Endothelial cell (in vitro differentiated cells): Measurements from ENCODE around the gene SPATA25. TPM values are rescaled to one million over a fixed set of nuclear protein-coding genes. Genes with fewer than 3 reads are reported as not detected.

Experiments used
- DNase-seq: peaks from one replicate; pipeline ENCODE4 v3.0.0; 2021; ENCODE audit warnings: low spot score
- H3K27ac Mint-ChIP-seq: one replicate; pipeline ENCODE4 v1.8.0; 2021; ENCODE audit warnings: mixed read lengths, inconsistent platforms; ENCODE audit not compliant: unreplicated experiment
- H3K27me3 Mint-ChIP-seq: one replicate; pipeline ENCODE4 v1.8.0; 2021; ENCODE audit warnings: mild to moderate bottlenecking, moderate library complexity, mixed read lengths, inconsistent platforms; ENCODE audit not compliant: unreplicated experiment
- H3K36me3 Mint-ChIP-seq: one replicate; pipeline ENCODE4 v1.8.0; 2021; ENCODE audit warnings: mild to moderate bottlenecking, low read depth, mixed read lengths, inconsistent platforms; ENCODE audit not compliant: unreplicated experiment
- H3K4me1 Mint-ChIP-seq: one replicate; pipeline ENCODE4 v1.8.0; 2021; ENCODE audit warnings: mild to moderate bottlenecking, mixed read lengths, inconsistent platforms; ENCODE audit not compliant: unreplicated experiment
- H3K4me3 Mint-ChIP-seq: one replicate; pipeline ENCODE4 v1.8.0; 2021; ENCODE audit warnings: mild to moderate bottlenecking, mixed read lengths, inconsistent platforms; ENCODE audit not compliant: unreplicated experiment
- H3K9me3 Mint-ChIP-seq: one replicate; pipeline ENCODE4 v1.8.0; 2021; ENCODE audit warnings: mixed read lengths, inconsistent platforms; ENCODE audit not compliant: unreplicated experiment
- CTCF ChIP-seq: fragments of 200-600 bp; sonication (generic); IDR thresholded peaks from one replicate; pipeline ENCODE4 v1.5.0; 2021; ENCODE audit warnings: antibody characterized with exemption; ENCODE audit not compliant: unreplicated experiment
- total RNA-seq: library from RNA; stranded (reverse); fragmentation: NEBNext Ultra II Directional; extraction: Animal tissue kit (Norgen Biotek cat#: 25700); gene quantifications from one replicate; pipeline ENCODE4 v1.2.1, GENCODE V29; 2021; ENCODE audit not compliant: unreplicated experiment

SPATA25 gene
- total RNA-seq, 1 donor from 2014 or later, result 0.62 TPM

- TF ChIP-seq CTCF, result no peak
- Mint-ChIP-seq H3K9me3 (no peaks in the 10 kb centered on the region), H3K36me3 (peaks cover 13% of the 10 kb centered on the region), H3K4me3 (no peak overlapping the region), H3K27me3 (peaks cover 8% of the 10 kb centered on the region), H3K4me1 (no peaks in the 10 kb centered on the region), H3K27ac (no peak overlapping the region)
- no peak for DNase-seq
These were observed 654 bp downstream of the SPATA25 start for GRCh38 chr20:45886590-45887345.

GRCh38 chr20:45883100-45883469 is 4.3 kb downstream of the SPATA25 start:
- H3K4me1 Mint-ChIP-seq, result peaks cover 7% of the 10 kb centered on the region
- no peak for TF ChIP-seq CTCF
- peaks cover 4% of the 10 kb centered on the region for H3K27me3 Mint-ChIP-seq
- DNase-seq, result no peak
- H3K4me3 Mint-ChIP-seq, result peak overlapping the region; percentile 47
- H3K36me3 Mint-ChIP-seq, result peaks cover 13% of the 10 kb centered on the region
- no peaks in the 10 kb centered on the region for H3K9me3 Mint-ChIP-seq
- H3K27ac Mint-ChIP-seq, result no peak overlapping the region

GRCh38 chr20:45882469-45883099 is 4.8 kb downstream of the SPATA25 start:
- DNase-seq, result no peak
- H3K9me3 Mint-ChIP-seq, result no peaks in the 10 kb centered on the region
- peaks cover 4% of the 10 kb centered on the region for H3K27me3 Mint-ChIP-seq
- H3K27ac Mint-ChIP-seq, result no peak overlapping the region
- peak overlapping the region; percentile 47 for H3K4me3 Mint-ChIP-seq
- TF ChIP-seq CTCF, result no peak
- H3K36me3 Mint-ChIP-seq, result peaks cover 13% of the 10 kb centered on the region
- H3K4me1 Mint-ChIP-seq, result peaks cover 7% of the 10 kb centered on the region

GRCh38 chr20:45880988-45881788 is 6.2 kb downstream of the SPATA25 start, which contains the start of gene ZSWIM1:
Gene ZSWIM1, plus strand, starts transcription at chr20:45881227. Its CDS starts 1,366 bp downstream, at chr20:45882593.
- TF ChIP-seq CTCF, result no peak
- H3K27ac Mint-ChIP-seq, result peak within 1 kb of the TSS; percentile 36
- H3K4me1 Mint-ChIP-seq, result peaks cover 7% of the 10 kb centered on the region
- H3K9me3 Mint-ChIP-seq, result no peaks in the 10 kb centered on the region
- peaks cover 17% of the 10 kb centered on the region for H3K36me3 Mint-ChIP-seq
- peaks cover 4% of the 10 kb centered on the region for H3K27me3 Mint-ChIP-seq
- DNase-seq, result peak; percentile 99
- peak within 1 kb of the TSS; percentile 98 for H3K4me3 Mint-ChIP-seq
